SU-DHL-6 (cell line): ENCODE measurements around the gene TBC1D4.

Experiments used
- H2AFZ ChIP-seq: fragments of 200-600 bp; sonication (generic); 2 replicates; pipeline ENCODE4 v1.6.1; 2014; ENCODE audit warnings: low read depth, mild to moderate bottlenecking, moderate library complexity, mixed read lengths, antibody characterized with exemption, low read length; ENCODE audit not compliant: severe bottlenecking
- H3F3A ChIP-seq: fragments of 200-600 bp; shearing (Covaris generic); 2 replicates; pipeline ENCODE4 v1.6.0; 2016; ENCODE audit warnings: antibody characterized with exemption, mild to moderate bottlenecking; ENCODE audit not compliant: insufficient read depth
- H3K27ac ChIP-seq: fragments of 200-600 bp; sonication (generic); 2 replicates; pipeline ENCODE4 v1.5.1; 2016; ENCODE audit warnings: low read depth, mild to moderate bottlenecking, low read length, moderate library complexity, mixed read lengths
- H3K27me3 ChIP-seq: fragments of 200-600 bp; sonication (generic), shearing (Covaris generic); 2 replicates; pipeline ENCODE4 v1.6.0; 2014; ENCODE audit warnings: mild to moderate bottlenecking, low read length
- H3K36me3 ChIP-seq: fragments of 200-600 bp; sonication (generic); 2 replicates; pipeline ENCODE4 v1.6.1; 2014; ENCODE audit warnings: mild to moderate bottlenecking, low read length, mixed read lengths
- H3K4me2 ChIP-seq: fragments of 300-600, 200-600 bp; shearing (Covaris generic), sonication (generic); 2 replicates; pipeline ENCODE4 v1.6.0; 2014; ENCODE audit warnings: low read length, low read depth, mild to moderate bottlenecking; ENCODE audit not compliant: poor library complexity, severe bottlenecking
- H3K4me3 ChIP-seq: fragments of 200-600 bp; sonication (generic); 2 replicates; pipeline ENCODE4 v1.5.1; 2014; ENCODE audit warnings: antibody characterized with exemption, low read length, mild to moderate bottlenecking, mixed read lengths; ENCODE audit not compliant: insufficient read depth, poor library complexity, severe bottlenecking
- H3K79me2 ChIP-seq: fragments of 200-600 bp; sonication (generic); 2 replicates; pipeline ENCODE4 v1.6.1; 2014; ENCODE audit warnings: mild to moderate bottlenecking, low read length, moderate library complexity; ENCODE audit not compliant: insufficient read depth
- H3K9ac ChIP-seq: fragments of 200-600 bp; sonication (generic); 2 replicates; pipeline ENCODE4 v1.7.0; 2014; ENCODE audit warnings: mild to moderate bottlenecking, low read length
- H3K9me2 ChIP-seq: fragments of 200-600 bp; sonication (generic); replicated peaks from 2 replicates; pipeline ENCODE4 v1.6.1; 2014; ENCODE audit warnings: low read length; ENCODE audit not compliant: insufficient read depth
- H3K9me3 ChIP-seq: fragments of 200-600 bp; sonication (generic); 2 replicates; pipeline ENCODE4 v1.6.1; 2014; ENCODE audit warnings: low read length, mixed read lengths; ENCODE audit not compliant: insufficient read depth
- H4K20me1 ChIP-seq: fragments of 200-600 bp; sonication (generic); 2 replicates; pipeline ENCODE4 v1.6.1; 2014; ENCODE audit warnings: low read depth, mild to moderate bottlenecking, antibody characterized with exemption, low read length, moderate library complexity, mixed read lengths
- CTCF ChIP-seq: fragments of 200-600 bp; sonication (generic); IDR thresholded peaks from one replicate; pipeline ENCODE4 v1.5.1; 2017; ENCODE audit warnings: antibody characterized with exemption, mild to moderate bottlenecking, low read length, moderate library complexity; ENCODE audit not compliant: insufficient read depth, poor library complexity, severe bottlenecking
- EZH2phosphoT487 ChIP-seq: fragments of 200-600 bp; sonication (generic), shearing (Covaris generic); conservative IDR thresholded peaks from 2 replicates; pipeline ENCODE4 v1.6.1; 2018; ENCODE audit warnings: mild to moderate bottlenecking, antibody characterized with exemption, low read length, moderate library complexity, mixed read lengths

Gene TBC1D4

GRCh38 chr13:75327135-75327510, 154.8 kb downstream of the TBC1D4 start:
- H3K4me2 ChIP-seq, result peak overlapping the region; percentile 86

GRCh38 chr13:75326173-75327134, 155.5 kb downstream of the TBC1D4 start:
- Histone ChIP-seq H3K9me3 (no peaks in the 10 kb centered on the region), H4K20me1 (no peaks in the 10 kb centered on the region), H3K27ac (peak overlapping the region; percentile 73), H3K36me3 (0 out of 2 replicates have a peak, but pooled peaks cover 5% of the 10 kb centered on the region), H2AFZ (peak overlapping the region; percentile 90), H3K79me2 (0 out of 2 replicates have a peak, but pooled peaks cover 5% of the 10 kb centered on the region), H3K9ac (peak overlapping the region; percentile 59), H3K9me2 (no peaks in the 10 kb centered on the region), H3F3A (peaks cover 20% of the 10 kb centered on the region), H3K4me3 (peak overlapping the region; percentile 57), H3K4me2 (peak overlapping the region; percentile 86), H3K27me3 (no peaks in the 10 kb centered on the region)
- TF ChIP-seq EZH2phosphoT487 (no peak), CTCF (no peak)

More at GRCh38 chr13:75327135-75327510, 154.8 kb downstream of the TBC1D4 start:
- Histone ChIP-seq H3K9me2 (no peaks in the 10 kb centered on the region), H3F3A (peaks cover 20% of the 10 kb centered on the region), H4K20me1 (no peaks in the 10 kb centered on the region), H2AFZ (peak overlapping the region; percentile 90), H3K4me3 (peak overlapping the region; percentile 57), H3K27ac (peak overlapping the region; percentile 73), H3K79me2 (0 out of 2 replicates have a peak, but pooled peaks cover 5% of the 10 kb centered on the region), H3K36me3 (0 out of 2 replicates have a peak, but pooled peaks cover 5% of the 10 kb centered on the region), H3K9ac (peak overlapping the region; percentile 59), H3K27me3 (no peaks in the 10 kb centered on the region), H3K9me3 (no peaks in the 10 kb centered on the region)
- TF ChIP-seq CTCF (no peak), EZH2phosphoT487 (no peak)

GRCh38 chr13:75325711-75326110, 156.3 kb downstream of the TBC1D4 start:
- H2AFZ ChIP-seq, result peak overlapping the region; percentile 90
- no peaks in the 10 kb centered on the region for H3K9me3 ChIP-seq
- 0 out of 2 replicates have a peak, but pooled peaks cover 5% of the 10 kb centered on the region for H3K36me3 ChIP-seq
- TF ChIP-seq CTCF (no peak), EZH2phosphoT487 (no peak)
- H3K79me2 ChIP-seq, result 0 out of 2 replicates have a peak, but pooled peaks cover 5% of the 10 kb centered on the region
- H3K4me2 ChIP-seq, result peak overlapping the region; percentile 86
- peak overlapping the region; percentile 57 for H3K4me3 ChIP-seq
- H3K9me2 ChIP-seq, result no peaks in the 10 kb centered on the region
- no peaks in the 10 kb centered on the region for H4K20me1 ChIP-seq
- peak overlapping the region; percentile 73 for H3K27ac ChIP-seq
- H3K27me3 ChIP-seq, result no peaks in the 10 kb centered on the region
- peak overlapping the region; percentile 59 for H3K9ac ChIP-seq
- peaks cover 20% of the 10 kb centered on the region for H3F3A ChIP-seq
